ENCODE results near the gene METTL16.
"Not testable (repeated sequence)": the region's sequence is repeated elsewhere in the genome, so short reads cannot be mapped to it uniquely, and the experiment has no call there.

Gene METTL16

GRCh38 chr17:2511462-2512369 lies at the start of gene METTL16:
METTL16 (minus strand) TSS chr17:2511888; CDS start chr17:2502331, 9,557 bp downstream.
- peak; percentile 98 for DNase-seq (ENCODE audit: low spot score)

GRCh38 chr17:2560658-2561057 lies 49.0 kb upstream of the METTL16 start:
- DNase-seq (ENCODE audit: low spot score), result no peak

GRCh38 chr17:2551928-2552327 lies 40.2 kb upstream of the METTL16 start:
- no peak for DNase-seq (ENCODE audit: low spot score)

- DNase-seq (ENCODE audit: low spot score), result no peak
Observed at GRCh38 chr17:2551493-2551892, 39.8 kb upstream of the METTL16 start.

GRCh38 chr17:2549392-2550211 lies 37.9 kb upstream of the METTL16 start:
- DNase-seq (ENCODE audit: low spot score), result no peak

- DNase-seq (ENCODE audit: low spot score), result not testable (repeated sequence)
Observed at GRCh38 chr17:2548026-2548425, 36.3 kb upstream of the METTL16 start.

GRCh38 chr17:2547176-2547575 lies 35.5 kb upstream of the METTL16 start:
- peak; percentile 35 for DNase-seq (ENCODE audit: low spot score)

GRCh38 chr17:2545393-2545792 lies 33.7 kb upstream of the METTL16 start:
- DNase-seq (ENCODE audit: low spot score), result no peak

GRCh38 chr17:2542456-2542855 lies 30.8 kb upstream of the METTL16 start:
- DNase-seq (ENCODE audit: low spot score), result no peak

- no peak for DNase-seq (ENCODE audit: low spot score)
Observed at GRCh38 chr17:2542056-2542455, 30.4 kb upstream of the METTL16 start.

GRCh38 chr17:2537579-2537978 lies 25.9 kb upstream of the METTL16 start:
- not testable (repeated sequence) for DNase-seq (ENCODE audit: low spot score)

- DNase-seq (ENCODE audit: low spot score), result no peak
Observed at GRCh38 chr17:2532146-2532720, 20.5 kb upstream of the METTL16 start.

GRCh38 chr17:2531243-2531954 lies 19.7 kb upstream of the METTL16 start:
- not testable (repeated sequence) for DNase-seq (ENCODE audit: low spot score)

GRCh38 chr17:2521775-2522410 lies 10.2 kb upstream of the METTL16 start:
- DNase-seq (ENCODE audit: low spot score), result not testable (repeated sequence)

GRCh38 chr17:2521257-2521656 lies 9.6 kb upstream of the METTL16 start:
- no peak for DNase-seq (ENCODE audit: low spot score)

GRCh38 chr17:2517539-2517938 lies 5.9 kb upstream of the METTL16 start:
- DNase-seq (ENCODE audit: low spot score), result no peak

- DNase-seq (ENCODE audit: low spot score), result peak; percentile 24
Observed at GRCh38 chr17:2511138-2511461, 588 bp downstream of the METTL16 start.

- no peak for DNase-seq (ENCODE audit: low spot score)
Observed at GRCh38 chr17:2510559-2510958, 1.1 kb downstream of the METTL16 start.

GRCh38 chr17:2508035-2508434 lies 3.7 kb downstream of the METTL16 start:
- DNase-seq (ENCODE audit: low spot score), result no peak

- DNase-seq (ENCODE audit: low spot score), result not testable (repeated sequence)
Observed at GRCh38 chr17:2507015-2507414, 4.7 kb downstream of the METTL16 start.

- no peak for DNase-seq (ENCODE audit: low spot score)
Observed at GRCh38 chr17:2503627-2504026, 8.1 kb downstream of the METTL16 start.

Measured in hepatic stellate cell (primary cell).